H1 (cell line): Measurements from ENCODE around the gene KCTD10. TPM values are rescaled to one million over a fixed set of nuclear protein-coding genes. Genes with fewer than 3 reads are reported as not detected.

Experiments
- CTCF ChIA-PET: fragments of 300-600 bp; sonication (Branson Sonifier 250); formaldehyde crosslinking; loops from one replicate; lab custom pipeline; 2021; ENCODE audit not compliant: partially characterized antibody; lab: Charles Lee
- POLR2A ChIA-PET: fragments of 300-600 bp; sonication (Branson Sonifier 250); formaldehyde crosslinking; loops from one replicate; lab custom pipeline; 2021; ENCODE audit warnings: inconsistent platforms; ENCODE audit not compliant: partially characterized antibody; lab: Charles Lee
- DNase-seq, 2 experiments: peaks; one replicate each; pipeline versions ENCODE4 v3.0.0 to v3.0.0-alpha.2; 2010 to 2022; ENCODE audit warnings: low spot score in 2 of 2, low read depth in 1 of 2, mixed read lengths in 1 of 2
- FAIRE-seq: peaks from 2 replicates; lab custom pipeline; 2011; peaks lifted over from hg19 to GRCh38; lab: Jason Lieb, UNC
- H2AFZ ChIP-seq: 2 replicates; pipeline ENCODE4 v1.8.1; 2012; ENCODE audit warnings: low read length, inconsistent platforms
- H2AK5ac ChIP-seq: 2 replicates; pipeline ENCODE4 v1.6.1; 2013; ENCODE audit warnings: low read depth, low read length
- H2BK120ac ChIP-seq: replicated peaks from 2 replicates; pipeline ENCODE3; 2013; ENCODE audit warnings: low read depth, low read length, inconsistent platforms
- H2BK12ac ChIP-seq: 2 replicates; pipeline ENCODE4 v1.6.1; 2013; ENCODE audit warnings: low read depth, low read length
- H2BK15ac ChIP-seq: 2 replicates; pipeline ENCODE4 v1.6.1; 2013; ENCODE audit warnings: low read length
- H2BK20ac ChIP-seq: 2 replicates; pipeline ENCODE4 v1.6.1; 2013; ENCODE audit warnings: low read length
- H2BK5ac ChIP-seq: 2 replicates; pipeline ENCODE4 v1.6.1; 2013; ENCODE audit warnings: low read depth, low read length
- H3K14ac ChIP-seq: 2 replicates; pipeline ENCODE4 v1.6.1; 2013; ENCODE audit warnings: inconsistent platforms; ENCODE audit not compliant: insufficient read length
- H3K18ac ChIP-seq: 2 replicates; pipeline ENCODE4 v1.6.1; 2013; ENCODE audit warnings: low read length; ENCODE audit errors: extremely low read depth
- H3K23ac ChIP-seq: 2 replicates; pipeline ENCODE4 v1.6.1; 2013; ENCODE audit warnings: inconsistent platforms; ENCODE audit not compliant: insufficient read length
- H3K23me2 ChIP-seq: 2 replicates; pipeline ENCODE4 v1.6.1; 2013; ENCODE audit warnings: low read depth, low read length
- H3K27ac ChIP-seq: 2 replicates; pipeline ENCODE4 v1.6.1; 2011; ENCODE audit warnings: low read depth, low read length, inconsistent platforms
- H3K27me3 ChIP-seq, 4 experiments: replicated peaks in 1 of 4; 1 replicate in 1 of 4; 2 replicates in 3 of 4; pipeline versions ENCODE4 v1.6.1 to v1.8.1; 2011 to 2013; ENCODE audit warnings: low read length in 3 of 4, mild to moderate bottlenecking in 3 of 4, inconsistent platforms in 2 of 4, mixed read lengths in 2 of 4, moderate library complexity in 1 of 4; ENCODE audit not compliant: control insufficient read depth in 3 of 4, insufficient read depth in 3 of 4; ENCODE audit errors: extremely low read depth in 1 of 4
- H3K36me3 ChIP-seq, 4 experiments: 2 replicates each; pipeline versions ENCODE4 v1.6.1 to v1.8.1; 2011 to 2013; ENCODE audit warnings: mild to moderate bottlenecking in 4 of 4, low read length in 3 of 4, moderate library complexity in 2 of 4, control low read depth in 1 of 4, inconsistent platforms in 1 of 4; ENCODE audit not compliant: insufficient read depth in 4 of 4, control insufficient read depth in 2 of 4
- H3K4ac ChIP-seq: replicated peaks from 2 replicates; pipeline ENCODE3; 2013; ENCODE audit warnings: low read length, low read depth, mixed read lengths, inconsistent platforms; ENCODE audit not compliant: insufficient read length
- H3K4me1 ChIP-seq, 4 experiments: replicated peaks in 1 of 4; 1 replicate in 1 of 4; 2 replicates in 3 of 4; pipeline versions ENCODE4 v1.6.1 to v1.8.1; 2011 to 2013; ENCODE audit warnings: low read length in 3 of 4, inconsistent platforms in 2 of 4, mixed read lengths in 1 of 4; ENCODE audit not compliant: insufficient read depth in 4 of 4, control insufficient read depth in 3 of 4
- H3K4me2 ChIP-seq, 2 experiments: 2 replicates each; pipeline versions ENCODE4 v1.6.1 to v1.8.1; 2011 to 2013; ENCODE audit warnings: low read depth in 2 of 2, low read length in 2 of 2, control low read depth in 1 of 2, inconsistent platforms in 1 of 2, mild to moderate bottlenecking in 1 of 2; ENCODE audit not compliant: insufficient read depth in 1 of 2
- H3K4me3 ChIP-seq, 4 experiments: fragments of 200-600, 300-600 bp in 1 of 4; sonication (generic), shearing (Covaris generic), sonication (Bioruptor Twin) in 1 of 4; 2 replicates each; pipeline versions ENCODE4 v1.5.1 to v1.8.1; 2011 to 2016; ENCODE audit warnings: low read length in 4 of 4, low read depth in 3 of 4, control low read depth in 2 of 4, inconsistent platforms in 2 of 4, mild to moderate bottlenecking in 2 of 4, mixed read lengths in 1 of 4, moderate library complexity in 1 of 4; ENCODE audit not compliant: insufficient read depth in 2 of 4; ENCODE audit errors: extremely low read depth in 1 of 4
- H3K56ac ChIP-seq: replicated peaks from 2 replicates; pipeline ENCODE3; 2013; ENCODE audit warnings: low read depth, mild to moderate bottlenecking, mixed read lengths, low read length, inconsistent platforms; ENCODE audit not compliant: insufficient read length
- H3K79me1 ChIP-seq: 2 replicates; pipeline ENCODE4 v1.6.1; 2013; ENCODE audit warnings: low read depth, low read length, control low read depth
- H3K79me2 ChIP-seq, 2 experiments: 2 replicates each; pipeline versions ENCODE4 v1.6.1 to v1.8.1; 2012 to 2013; ENCODE audit warnings: low read length in 2 of 2, mild to moderate bottlenecking in 2 of 2, inconsistent platforms in 1 of 2; ENCODE audit not compliant: insufficient read depth in 2 of 2, control insufficient read depth in 1 of 2
- H3K9ac ChIP-seq, 4 experiments: replicated peaks in 1 of 4; 1 replicate in 1 of 4; 2 replicates in 3 of 4; pipeline versions ENCODE4 v1.6.1 to v1.8.1; 2011 to 2013; ENCODE audit warnings: low read depth in 3 of 4, low read length in 3 of 4, control low read depth in 2 of 4, mild to moderate bottlenecking in 2 of 4, moderate library complexity in 2 of 4, inconsistent platforms in 1 of 4; ENCODE audit errors: extremely low read depth in 1 of 4
- H3K9me3 ChIP-seq, 2 experiments: 2 replicates each; pipeline versions ENCODE4 v1.6.1 to v1.8.1; 2012 to 2013; ENCODE audit warnings: mild to moderate bottlenecking in 2 of 2, moderate library complexity in 2 of 2, control low read depth in 1 of 2, inconsistent platforms in 1 of 2, low read depth in 1 of 2, low read length in 1 of 2, mixed read lengths in 1 of 2; ENCODE audit not compliant: insufficient read depth in 2 of 2
- H4K20me1 ChIP-seq, 2 experiments: replicated peaks in 1 of 2; 2 replicates each; pipeline versions ENCODE3 to v1.8.1; 2011 to 2013; ENCODE audit warnings: inconsistent platforms in 2 of 2, low read length in 2 of 2, mild to moderate bottlenecking in 1 of 2; ENCODE audit not compliant: insufficient read depth in 2 of 2, control insufficient read depth in 1 of 2
- H4K5ac ChIP-seq: 2 replicates; pipeline ENCODE4 v1.6.1; 2013; ENCODE audit warnings: low read length, low read depth, mixed read lengths, inconsistent platforms; ENCODE audit not compliant: insufficient read length
- H4K8ac ChIP-seq: 2 replicates; pipeline ENCODE4 v1.8.0; 2013; ENCODE audit warnings: mild to moderate bottlenecking, moderate library complexity, low read length, inconsistent platforms; ENCODE audit not compliant: insufficient read depth; ENCODE audit errors: extremely low read depth
- H4K91ac ChIP-seq: replicated peaks from 2 replicates; pipeline ENCODE3; 2013; ENCODE audit warnings: low read length, mixed read lengths, inconsistent platforms; ENCODE audit not compliant: insufficient read length
- CHD1 ChIP-seq: IDR thresholded peaks from 2 replicates; pipeline ENCODE4 v1.6.1; 2012; ENCODE audit warnings: low read depth, low read length, improper control_type of control experiment
- CREB1 ChIP-seq: IDR thresholded peaks from 2 replicates; pipeline ENCODE4 v1.6.1; 2012; ENCODE audit warnings: inconsistent platforms
- CTBP2 ChIP-seq: IDR thresholded peaks from 2 replicates; pipeline ENCODE4 v1.7.0; 2011; ENCODE audit warnings: borderline replicate concordance, mild to moderate bottlenecking, moderate library complexity, mixed read lengths, low read length; ENCODE audit not compliant: insufficient read depth, insufficient read length
- FOSL1 ChIP-seq: IDR thresholded peaks from 2 replicates; pipeline ENCODE4 v1.6.1; 2011; ENCODE audit warnings: mild to moderate bottlenecking, low read depth, low read length, moderate library complexity; ENCODE audit not compliant: insufficient read depth
- GABPA ChIP-seq: IDR thresholded peaks from 2 replicates; pipeline ENCODE4 v1.6.1; 2011; ENCODE audit warnings: mild to moderate bottlenecking, low read length, moderate library complexity, borderline replicate concordance; ENCODE audit not compliant: insufficient read depth
- GTF2F1 ChIP-seq: IDR thresholded peaks from 2 replicates; pipeline ENCODE4 v1.6.1; 2012; ENCODE audit warnings: low read depth, low read length, improper control_type of control experiment, borderline replicate concordance
- HDAC2 ChIP-seq, 2 experiments: fragments of 300-600 bp in 1 of 2; sonication (generic) in 1 of 2; IDR thresholded peaks; 2 replicates each; pipeline ENCODE4 v1.6.1; 2011 to 2012; ENCODE audit warnings: low read depth in 2 of 2, low read length in 2 of 2, mild to moderate bottlenecking in 2 of 2, moderate library complexity in 2 of 2, borderline replicate concordance in 1 of 2, inconsistent platforms in 1 of 2
- KDM5A ChIP-seq: fragments of 200-600 bp; IDR thresholded peaks from 2 replicates; pipeline ENCODE4 v1.7.1; 2012; ENCODE audit warnings: mild to moderate bottlenecking, low read length, inconsistent platforms, mixed read lengths
- POLR2AphosphoS5 ChIP-seq: IDR thresholded peaks from 2 replicates; pipeline ENCODE4 v1.6.1; 2011; ENCODE audit warnings: low read depth, low read length
- RFX5 ChIP-seq: IDR thresholded peaks from 2 replicates; pipeline ENCODE4 v1.6.1; 2011; ENCODE audit warnings: low read depth, low read length, improper control_type of control experiment, borderline replicate concordance
- RXRA ChIP-seq: IDR thresholded peaks from 2 replicates; pipeline ENCODE4 v1.6.1; 2011; ENCODE audit warnings: low read depth, mild to moderate bottlenecking, low read length, moderate library complexity; ENCODE audit not compliant: insufficient read depth
- SP1 ChIP-seq: IDR thresholded peaks from 2 replicates; pipeline ENCODE4 v1.6.1; 2011; ENCODE audit warnings: low read depth, low read length
- TAF1 ChIP-seq: IDR thresholded peaks from 2 replicates; pipeline ENCODE4 v1.6.1; 2011; ENCODE audit warnings: mild to moderate bottlenecking, low read depth, low read length
- TCF12 ChIP-seq: IDR thresholded peaks from 2 replicates; pipeline ENCODE4 v1.6.1; 2011; ENCODE audit warnings: low read depth, mild to moderate bottlenecking, low read length
- TEAD4 ChIP-seq: IDR thresholded peaks from 2 replicates; pipeline ENCODE4 v1.6.1; 2012; ENCODE audit warnings: low read depth, low read length, inconsistent platforms, mixed read lengths
- WGBS, 2 experiments: shearing (Covaris generic) in 1 of 2; methylation state at CpG; one replicate each; pipeline versions ENCODE4 v1.1.6 to v1.1.7; 2013 to 2015; ENCODE audit warnings: low lambda C conversion rate in 2 of 2, mixed read lengths in 2 of 2, inconsistent platforms in 1 of 2, low coverage in 1 of 2, missing lambda C conversion rate in 1 of 2; ENCODE audit not compliant: insufficient replicate concordance in 2 of 2, insufficient coverage in 1 of 2, insufficient read length in 1 of 2; ENCODE audit errors: extremely low coverage in 1 of 2, missing lambda C conversion rate in 1 of 2; 5-methylcytosine and 5-hydroxymethylcytosine counted together
- polyA plus RNA-seq, 7 experiments: library from polyadenylated mRNA; depleted of rRNA in 3 of 7; stranded (reverse) in 5 of 7; unstranded in 2 of 7; fragments of >200 nt in 5 of 7; fragments of 200-250 nt in 2 of 7; gene quantifications; 1 replicate in 5 of 7; 2 replicates in 1 of 7; 4 replicates in 1 of 7; pipeline versions ENCODE4 v1.2.1 to v1.2.3, GENCODE V29; 2011 to 2013; ENCODE audit warnings: missing spikeins in 2 of 7, mixed read lengths in 2 of 7
- total RNA-seq: library from RNA; stranded (reverse); fragmentation: NEBNext Ultra II Directional; extraction: Animal tissue kit (Norgen Biotek cat#: 25700); gene quantifications from 2 replicates; pipeline ENCODE4 v1.2.1, GENCODE V29; 2021

KCTD10 gene
- total and polyA plus RNA-seq, 2 of the 8 experiments (the other 6 are each of a cell fraction or from before 2014, with no cell fraction given): 45.3 to 52.4 TPM

DNA sequence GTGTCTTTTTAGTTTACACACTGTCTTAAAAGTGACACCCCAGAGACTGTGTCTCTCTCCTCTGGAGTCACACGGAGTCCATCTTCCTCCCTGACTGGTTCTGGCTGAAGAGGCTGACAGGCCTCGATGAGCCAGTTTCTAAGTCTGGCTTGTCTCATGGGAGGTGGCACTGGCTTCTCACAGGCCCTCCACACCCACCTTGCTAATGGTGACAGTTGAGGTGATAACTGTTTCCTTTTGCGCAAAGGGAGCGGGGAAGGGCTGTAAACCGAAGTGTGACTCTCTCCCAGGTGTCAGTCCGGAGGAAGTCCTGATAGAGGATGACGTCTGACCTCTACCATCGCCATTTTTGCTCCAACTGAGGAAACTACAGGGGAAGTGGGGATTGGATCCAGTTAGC lies 30.2 kb downstream of the KCTD10 start:
- H2BK5ac ChIP-seq: no peak overlapping the region; the same call in 1 of the 2 replicates
- no peak overlapping the region for H3K4me2 ChIP-seq
- no peaks in the 10 kb centered on the region for H3K9me3 ChIP-seq
- no peak overlapping the region for H3K14ac ChIP-seq
- no peak overlapping the region for H3K4ac ChIP-seq
- no peak overlapping the region for H3K9ac ChIP-seq
- ChIA-PET CTCF (interaction anchor here (1.1 to 17.4 kb wide), 3 partner anchors 14 to 359 kb away, joined by 3 to 181 read pairs (median 3); no protein-coding TSS in a partner anchor), POLR2A (interaction anchor here (1.5 to 2.0 kb wide), 2 partner anchors 11 to 16 kb away, joined by 5 read pairs; no protein-coding TSS in a partner anchor)
- H3K23ac ChIP-seq: no peak overlapping the region
- no peak overlapping the region for H3K56ac ChIP-seq
- H3K18ac ChIP-seq: no peak overlapping the region
- no peak overlapping the region for H2AK5ac ChIP-seq
- no peak overlapping the region for H2BK12ac ChIP-seq
- no peak overlapping the region for H4K8ac ChIP-seq
- no peak overlapping the region for H4K91ac ChIP-seq
- no peak overlapping the region for H3K4me3 ChIP-seq
- WGBS, 2 experiments: 91% methylated on average over 8 of the region's 8 CpGs; no CpG with 5 or more reads in 1 of the 2 experiments
- no peak overlapping the region for H4K5ac ChIP-seq
- DNase-seq: no peak
- H3K4me1 ChIP-seq: no peaks in the 10 kb centered on the region
- H2BK20ac ChIP-seq: no peak overlapping the region
- no peak for FAIRE-seq
- H3K23me2 ChIP-seq: no peaks in the 10 kb centered on the region
- peaks cover 3% of the 10 kb centered on the region for H3K79me1 ChIP-seq
- H3K27ac ChIP-seq: no peak overlapping the region
- peaks cover 3 to 7% of the 10 kb centered on the region in 2 experiments for H4K20me1 ChIP-seq
- peaks cover 2 to 26% (median 13%) of the 10 kb centered on the region in 4 experiments for H3K36me3 ChIP-seq
- H2AFZ ChIP-seq: no peak overlapping the region
- no peak overlapping the region for H2BK15ac ChIP-seq
- no peak overlapping the region for H2BK120ac ChIP-seq
- no peaks in the 10 kb centered on the region for H3K27me3 ChIP-seq
- H3K79me2 ChIP-seq: peaks cover 0 to 9% of the 10 kb centered on the region in 2 experiments; a peak in 2 of 4 replicates
- TF ChIP-seq GTF2F1: no peak
- no peak for TF ChIP-seq FOSL1
- no peak for TF ChIP-seq POLR2AphosphoS5
- no peak for TF ChIP-seq HDAC2 (IDR thresholded peaks at IDR 0.05; ENCODE audit: borderline replicate concordance in 1 of 2, low read depth in 2 of 2, low read length in 2 of 2)
- no peak for TF ChIP-seq RFX5
- no peak for TF ChIP-seq CREB1
- TF ChIP-seq CHD1: no peak
- TF ChIP-seq KDM5A: no peak
- no peak for TF ChIP-seq RXRA
- no peak for TF ChIP-seq TAF1
- no peak for TF ChIP-seq GABPA
- TF ChIP-seq TCF12: no peak
- no peak for TF ChIP-seq CTBP2
- TF ChIP-seq SP1: no peak
- no peak for TF ChIP-seq TEAD4
